ENCODE data around the gene MARCHF2.
A peak's percentile ranks its signal among the peaks of the same experiment; 100 is the strongest.
"Not testable (repeated sequence)": the region's sequence is repeated elsewhere in the genome, so short reads cannot be mapped to it uniquely, and the experiment has no call there.

Gene MARCHF2

GRCh38 chr19:8401981-8402411 lies 11.1 kb upstream of the MARCHF2 start:
- Histone ChIP-seq H3K27me3 (ENCODE audit: control insufficient read depth, insufficient read depth, low read length) (no peaks in the 10 kb centered on the region), H3K36me3 (ENCODE audit: control insufficient read depth, insufficient read depth, low read length) (peaks cover 7% of the 10 kb centered on the region), H3K4me1 (ENCODE audit: control insufficient read depth, insufficient read depth, low read length) (peaks cover 3% of the 10 kb centered on the region), H3K9me3 (ENCODE audit: control insufficient read depth, low read length) (no peaks in the 10 kb centered on the region), H3K4me3 (ENCODE audit: low read length) (no peak overlapping the region), H3K9ac (ENCODE audit: low read length) (no peak overlapping the region)

DNA sequence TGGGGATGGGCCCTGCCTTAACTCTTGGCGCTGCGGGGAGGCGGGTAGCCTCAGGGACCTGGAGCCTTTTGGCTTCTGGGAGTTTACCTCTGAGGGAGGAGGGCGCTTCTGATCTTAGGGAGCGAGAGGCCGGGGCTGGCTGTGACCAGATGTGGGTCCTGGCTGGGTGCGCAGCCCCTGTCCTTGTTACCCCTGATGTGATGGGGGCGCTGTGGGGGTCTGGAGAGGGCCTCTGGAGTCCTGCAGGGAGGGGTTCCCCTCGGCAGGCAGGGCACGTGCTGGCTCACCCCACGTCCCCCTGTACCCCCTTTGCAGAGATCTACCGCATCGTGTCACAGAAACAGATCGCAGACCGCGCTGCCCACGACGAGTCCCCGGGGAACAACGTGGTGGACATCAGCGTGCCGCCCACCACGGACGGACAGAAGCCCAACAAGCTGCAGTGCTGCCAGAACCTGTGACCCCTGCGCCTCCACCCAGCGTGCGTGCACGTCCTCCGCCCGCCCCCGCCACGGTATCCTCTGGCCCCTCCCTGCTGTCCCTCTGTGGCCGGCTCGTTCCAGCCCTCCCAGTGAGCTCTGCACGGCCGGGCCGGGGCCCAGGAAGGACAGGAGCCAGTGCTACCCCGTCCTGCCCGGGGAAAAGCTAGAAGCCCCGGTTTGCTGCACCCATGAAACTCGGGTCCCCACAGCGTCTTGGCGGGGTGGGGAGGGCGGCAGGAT lies 9.8 kb upstream of the MARCHF2 start:
- H3K4me1 ChIP-seq (ENCODE audit: control insufficient read depth, insufficient read depth, low read length), result no peaks in the 10 kb centered on the region
- H3K9me3 ChIP-seq (ENCODE audit: control insufficient read depth, low read length), result no peaks in the 10 kb centered on the region
- H3K36me3 ChIP-seq (ENCODE audit: control insufficient read depth, insufficient read depth, low read length), result peaks cover 7% of the 10 kb centered on the region
- H3K27me3 ChIP-seq (ENCODE audit: control insufficient read depth, insufficient read depth, low read length), result no peaks in the 10 kb centered on the region
- no peak overlapping the region for H3K4me3 ChIP-seq (ENCODE audit: low read length)
- H3K9ac ChIP-seq (ENCODE audit: low read length), result no peak overlapping the region

- no peaks in the 10 kb centered on the region for H3K9me3 ChIP-seq (ENCODE audit: control insufficient read depth, low read length)
- H3K4me1 ChIP-seq (ENCODE audit: control insufficient read depth, insufficient read depth, low read length), result no peaks in the 10 kb centered on the region
- H3K27me3 ChIP-seq (ENCODE audit: control insufficient read depth, insufficient read depth, low read length), result no peaks in the 10 kb centered on the region
- H3K36me3 ChIP-seq (ENCODE audit: control insufficient read depth, insufficient read depth, low read length), result peaks cover 7% of the 10 kb centered on the region
- no peak overlapping the region for H3K9ac ChIP-seq (ENCODE audit: low read length)
- no peak overlapping the region for H3K4me3 ChIP-seq (ENCODE audit: low read length)
These were observed 9.3 kb upstream of the MARCHF2 start for GRCh38 chr19:8403820-8404109.

GRCh38 chr19:8404391-8405151 lies 8.5 kb upstream of the MARCHF2 start:
- no peak overlapping the region for H3K4me3 ChIP-seq (ENCODE audit: low read length)
- no peaks in the 10 kb centered on the region for H3K9me3 ChIP-seq (ENCODE audit: control insufficient read depth, low read length)
- peaks cover 7% of the 10 kb centered on the region for H3K36me3 ChIP-seq (ENCODE audit: control insufficient read depth, insufficient read depth, low read length)
- H3K4me1 ChIP-seq (ENCODE audit: control insufficient read depth, insufficient read depth, low read length), result no peaks in the 10 kb centered on the region
- no peak overlapping the region for H3K9ac ChIP-seq (ENCODE audit: low read length)
- no peaks in the 10 kb centered on the region for H3K27me3 ChIP-seq (ENCODE audit: control insufficient read depth, insufficient read depth, low read length)

DNA sequence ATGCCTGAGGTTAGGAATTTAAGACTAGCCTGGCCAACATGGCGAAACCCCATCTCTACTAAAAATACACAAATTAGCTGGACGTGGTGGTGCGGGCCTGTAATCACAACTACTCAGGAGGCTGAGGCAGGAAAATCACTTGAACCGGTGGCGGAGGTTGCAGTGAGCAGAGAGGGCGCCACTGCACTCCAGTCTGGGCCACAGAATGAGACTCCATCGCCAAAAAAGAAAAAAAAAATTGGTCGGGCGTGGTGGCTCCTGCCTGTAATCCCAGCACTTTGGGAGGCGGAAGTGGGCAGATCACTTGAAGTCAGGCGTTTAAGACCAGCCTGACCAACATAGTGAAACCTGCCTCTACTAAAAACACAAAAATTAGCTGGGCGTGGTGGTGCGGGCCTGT lies 2.4 kb upstream of the MARCHF2 start:
- peaks cover 10% of the 10 kb centered on the region for H3K4me1 ChIP-seq (ENCODE audit: control insufficient read depth, insufficient read depth, low read length)
- not testable (repeated sequence) for H3K9me3 ChIP-seq (ENCODE audit: control insufficient read depth, low read length); H3K4me3 ChIP-seq (ENCODE audit: low read length); H3K27me3 ChIP-seq (ENCODE audit: control insufficient read depth, insufficient read depth, low read length); H3K9ac ChIP-seq (ENCODE audit: low read length); H3K36me3 ChIP-seq (ENCODE audit: control insufficient read depth, insufficient read depth, low read length)

- H3K36me3 ChIP-seq (ENCODE audit: control insufficient read depth, insufficient read depth, low read length), result no peaks in the 10 kb centered on the region
- H3K4me1 ChIP-seq (ENCODE audit: control insufficient read depth, insufficient read depth, low read length), result peaks cover 14% of the 10 kb centered on the region
- no peaks in the 10 kb centered on the region for H3K27me3 ChIP-seq (ENCODE audit: control insufficient read depth, insufficient read depth, low read length)
- no peaks in the 10 kb centered on the region for H3K9me3 ChIP-seq (ENCODE audit: control insufficient read depth, low read length)
- H3K4me3 ChIP-seq (ENCODE audit: low read length), result peak overlapping the region; percentile 95
- peak overlapping the region; percentile 85 for H3K9ac ChIP-seq (ENCODE audit: low read length)
These were observed 507 bp downstream of the MARCHF2 start for GRCh38 chr19:8413629-8413995.

DNA sequence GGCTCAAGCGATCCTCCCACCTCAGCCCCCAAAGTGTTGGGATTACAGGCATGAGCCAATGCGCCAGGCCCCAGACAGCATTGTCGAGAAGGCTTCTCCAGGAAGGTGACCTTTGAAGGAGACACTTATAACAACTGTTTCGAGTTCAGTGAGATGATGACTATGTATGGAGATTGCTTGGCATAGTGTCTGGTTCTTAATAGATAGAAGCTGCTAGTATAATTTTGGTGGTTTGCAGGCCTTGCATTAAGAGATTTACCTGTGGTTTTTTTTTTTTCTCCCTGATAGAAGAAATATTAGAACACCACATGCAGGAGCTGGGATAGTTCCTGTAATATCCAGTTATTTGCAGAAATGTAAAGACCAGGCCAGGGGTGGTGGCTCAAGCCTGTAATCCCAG lies 3.7 kb downstream of the MARCHF2 start:
- H3K27me3 ChIP-seq (ENCODE audit: control insufficient read depth, insufficient read depth, low read length), result no peaks in the 10 kb centered on the region
- H3K9ac ChIP-seq (ENCODE audit: low read length), result no peak overlapping the region
- peaks cover 18% of the 10 kb centered on the region for H3K4me1 ChIP-seq (ENCODE audit: control insufficient read depth, insufficient read depth, low read length)
- H3K4me3 ChIP-seq (ENCODE audit: low read length), result no peak overlapping the region
- no peaks in the 10 kb centered on the region for H3K36me3 ChIP-seq (ENCODE audit: control insufficient read depth, insufficient read depth, low read length)
- H3K9me3 ChIP-seq (ENCODE audit: control insufficient read depth, low read length), result no peaks in the 10 kb centered on the region

DNA sequence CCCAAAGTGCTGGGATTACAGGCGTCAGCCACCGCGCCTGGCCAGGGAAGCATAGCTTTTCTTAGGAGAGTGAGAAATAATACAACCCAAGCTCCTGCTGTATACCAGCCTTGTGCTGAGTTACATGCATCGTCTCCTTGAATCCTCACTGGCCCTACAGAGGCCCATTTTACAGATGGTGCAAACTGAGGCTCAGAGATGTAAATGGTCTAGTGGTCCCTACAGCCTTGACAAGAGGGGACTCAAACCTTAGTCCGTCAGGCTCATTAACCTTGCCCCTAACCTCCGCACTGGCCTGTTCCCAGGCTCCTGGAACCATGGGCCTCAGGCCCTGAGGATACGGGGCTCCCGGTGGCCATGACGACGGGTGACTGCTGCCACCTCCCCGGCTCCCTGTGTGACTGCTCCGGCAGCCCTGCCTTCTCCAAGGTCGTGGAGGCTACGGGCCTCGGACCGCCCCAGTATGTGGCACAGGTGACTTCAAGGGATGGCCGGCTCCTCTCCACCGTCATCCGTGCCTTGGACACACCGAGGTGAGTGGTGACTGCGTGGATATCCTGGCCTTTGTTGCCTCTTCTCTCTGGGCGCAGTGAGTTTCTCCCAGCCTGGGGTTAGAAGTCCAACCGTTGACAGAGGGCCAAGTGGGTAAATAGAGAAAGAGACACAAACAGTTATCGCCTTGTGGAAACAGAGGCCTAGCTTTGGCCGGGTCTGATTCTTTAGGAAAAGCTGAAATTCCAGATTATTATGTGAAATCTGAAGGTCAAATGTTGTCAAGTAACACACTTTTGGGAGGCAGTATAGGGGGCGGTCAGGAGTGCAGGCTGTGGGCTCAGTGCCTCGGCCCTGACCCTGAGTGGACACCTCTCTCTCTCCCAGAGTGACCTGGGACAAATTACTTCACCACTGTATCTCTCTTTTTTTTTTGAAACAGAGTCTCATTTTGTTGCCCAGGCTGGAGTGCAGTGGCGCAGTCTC lies 8.7 kb downstream of the MARCHF2 start:
- peaks cover 4% of the 10 kb centered on the region for H3K36me3 ChIP-seq (ENCODE audit: control insufficient read depth, insufficient read depth, low read length)
- H3K9me3 ChIP-seq (ENCODE audit: control insufficient read depth, low read length), result no peaks in the 10 kb centered on the region
- no peaks in the 10 kb centered on the region for H3K27me3 ChIP-seq (ENCODE audit: control insufficient read depth, insufficient read depth, low read length)
- no peak overlapping the region for H3K9ac ChIP-seq (ENCODE audit: low read length)
- H3K4me1 ChIP-seq (ENCODE audit: control insufficient read depth, insufficient read depth, low read length), result peaks cover 28% of the 10 kb centered on the region
- H3K4me3 ChIP-seq (ENCODE audit: low read length), result no peak overlapping the region

GRCh38 chr19:8423817-8424223 lies 10.7 kb downstream of the MARCHF2 start:
- Histone ChIP-seq H3K36me3 (ENCODE audit: control insufficient read depth, insufficient read depth, low read length) (peaks cover 6% of the 10 kb centered on the region), H3K4me3 (ENCODE audit: low read length) (no peak overlapping the region), H3K9ac (ENCODE audit: low read length) (peak overlapping the region; percentile 57)

DNA sequence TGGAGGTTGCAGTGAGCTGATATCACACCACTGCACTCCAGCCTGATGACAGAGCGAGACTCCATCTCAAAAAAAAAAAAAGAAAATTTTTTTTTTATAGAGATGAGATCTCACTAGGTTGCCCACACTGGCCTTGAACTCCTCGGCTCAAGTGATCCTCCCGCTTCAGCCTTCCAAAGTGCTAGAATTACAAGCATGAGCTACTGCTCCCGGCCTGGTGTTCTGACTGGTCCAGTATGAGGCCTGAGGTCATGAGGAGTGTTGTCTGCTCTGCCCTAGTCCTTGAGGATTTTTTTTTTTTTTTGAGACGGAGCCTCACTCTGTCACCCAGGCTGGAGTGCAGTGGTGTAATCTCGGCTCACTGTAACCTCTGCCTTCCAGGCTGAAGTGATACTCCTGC lies 12.2 kb downstream of the MARCHF2 start:
- not testable (repeated sequence) for H3K36me3 ChIP-seq (ENCODE audit: control insufficient read depth, insufficient read depth, low read length); H3K4me3 ChIP-seq (ENCODE audit: low read length); H3K27me3 ChIP-seq (ENCODE audit: control insufficient read depth, insufficient read depth, low read length); H3K9ac ChIP-seq (ENCODE audit: low read length); H3K9me3 ChIP-seq (ENCODE audit: control insufficient read depth, low read length)
- H3K4me1 ChIP-seq (ENCODE audit: control insufficient read depth, insufficient read depth, low read length), result peaks cover 23% of the 10 kb centered on the region

More at GRCh38 chr19:8423817-8424223, 10.7 kb downstream of the MARCHF2 start:
- Histone ChIP-seq H3K27me3 (ENCODE audit: control insufficient read depth, insufficient read depth, low read length) (no peaks in the 10 kb centered on the region), H3K4me1 (ENCODE audit: control insufficient read depth, insufficient read depth, low read length) (peaks cover 23% of the 10 kb centered on the region), H3K9me3 (ENCODE audit: control insufficient read depth, low read length) (no peaks in the 10 kb centered on the region)

DNA sequence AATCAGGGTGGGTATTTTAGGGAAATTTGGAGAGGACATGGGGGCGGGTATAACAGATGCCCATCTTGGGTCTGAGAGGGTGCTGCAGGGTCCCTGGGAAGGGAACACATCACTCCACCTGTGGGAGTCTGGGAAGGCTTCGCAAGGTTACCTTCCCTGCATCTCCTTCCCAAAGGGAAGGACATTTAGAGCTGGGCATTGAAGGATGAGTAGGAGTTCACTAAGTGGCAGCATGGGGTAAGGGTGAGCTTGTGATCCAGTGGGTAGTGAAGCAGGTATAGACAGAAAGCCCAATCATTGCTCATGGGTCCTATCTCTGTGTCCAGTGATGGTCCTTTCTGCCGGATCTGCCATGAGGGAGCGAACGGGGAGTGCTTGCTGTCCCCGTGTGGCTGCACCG lies 13.2 kb downstream of the MARCHF2 start:
- Histone ChIP-seq H3K9me3 (ENCODE audit: control insufficient read depth, low read length) (no peaks in the 10 kb centered on the region), H3K36me3 (ENCODE audit: control insufficient read depth, insufficient read depth, low read length) (peaks cover 6% of the 10 kb centered on the region), H3K4me3 (ENCODE audit: low read length) (no peak overlapping the region), H3K4me1 (ENCODE audit: control insufficient read depth, insufficient read depth, low read length) (peaks cover 23% of the 10 kb centered on the region), H3K27me3 (ENCODE audit: control insufficient read depth, insufficient read depth, low read length) (no peaks in the 10 kb centered on the region), H3K9ac (ENCODE audit: low read length) (no peak overlapping the region)

DNA sequence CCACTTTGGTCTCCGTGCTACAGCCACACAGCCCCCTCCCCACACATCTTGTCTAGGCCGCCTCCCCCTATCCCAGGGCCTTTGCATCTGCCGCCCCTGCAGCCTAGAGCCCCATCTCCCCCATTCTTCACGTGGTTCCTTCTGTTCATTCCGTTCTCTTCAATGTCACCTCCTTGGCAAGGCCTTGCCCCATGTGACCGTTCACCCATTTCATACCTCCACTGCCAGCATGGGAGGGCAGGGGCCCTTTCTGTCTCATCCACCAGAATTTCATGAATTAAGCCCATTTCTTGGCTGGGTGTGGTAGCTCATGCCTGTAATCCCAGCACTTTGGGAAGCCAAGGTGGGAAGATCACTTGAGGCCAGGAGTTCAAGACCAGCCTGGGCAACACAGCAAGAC lies 15.9 kb downstream of the MARCHF2 start:
- Histone ChIP-seq H3K9me3 (ENCODE audit: control insufficient read depth, low read length) (no peaks in the 10 kb centered on the region), H3K9ac (ENCODE audit: low read length) (no peak overlapping the region), H3K4me3 (ENCODE audit: low read length) (no peak overlapping the region), H3K4me1 (ENCODE audit: control insufficient read depth, insufficient read depth, low read length) (peaks cover 9% of the 10 kb centered on the region), H3K36me3 (ENCODE audit: control insufficient read depth, insufficient read depth, low read length) (peaks cover 6% of the 10 kb centered on the region), H3K27me3 (ENCODE audit: control insufficient read depth, insufficient read depth, low read length) (no peaks in the 10 kb centered on the region)

Data from mucosa of stomach (tissue), 1 donor.